GM12864 (cell line): ENCODE data around the gene CPLX1.
"Not testable (repeated sequence)": the region's sequence is repeated elsewhere in the genome, so short reads cannot be mapped to it uniquely, and the experiment has no call there.

Experiments
- DNase-seq: peaks from one replicate; pipeline ENCODE4 v3.0.0-alpha.2; 2011; ENCODE audit warnings: low read depth
- H3K4me3 ChIP-seq: 2 replicates; pipeline ENCODE4 v1.5.1; 2011; ENCODE audit warnings: mild to moderate bottlenecking, low read depth, low read length, control low read depth
- CTCF ChIP-seq: IDR thresholded peaks from 2 replicates; pipeline ENCODE4 v1.5.1; 2011; ENCODE audit warnings: low read depth, mild to moderate bottlenecking, moderate library complexity, low read length, control low read depth, inconsistent platforms; ENCODE audit errors: missing control alignments

Gene CPLX1

GRCh38 chr4:742742-743311 is 83.1 kb downstream of the CPLX1 start:
- peak; percentile 92 for TF ChIP-seq CTCF
- no peak for DNase-seq

GRCh38 chr4:742096-742741 is 83.7 kb downstream of the CPLX1 start:
- TF ChIP-seq CTCF, result no peak
- H3K4me3 ChIP-seq, result no peak overlapping the region
- DNase-seq, result no peak

More at GRCh38 chr4:742742-743311, 83.1 kb downstream of the CPLX1 start:
- no peak overlapping the region for H3K4me3 ChIP-seq

- no peak for DNase-seq
- H3K4me3 ChIP-seq, result no peak overlapping the region
- no peak for TF ChIP-seq CTCF
These were observed 85.2 kb downstream of the CPLX1 start for GRCh38 chr4:740656-741282.

DNA sequence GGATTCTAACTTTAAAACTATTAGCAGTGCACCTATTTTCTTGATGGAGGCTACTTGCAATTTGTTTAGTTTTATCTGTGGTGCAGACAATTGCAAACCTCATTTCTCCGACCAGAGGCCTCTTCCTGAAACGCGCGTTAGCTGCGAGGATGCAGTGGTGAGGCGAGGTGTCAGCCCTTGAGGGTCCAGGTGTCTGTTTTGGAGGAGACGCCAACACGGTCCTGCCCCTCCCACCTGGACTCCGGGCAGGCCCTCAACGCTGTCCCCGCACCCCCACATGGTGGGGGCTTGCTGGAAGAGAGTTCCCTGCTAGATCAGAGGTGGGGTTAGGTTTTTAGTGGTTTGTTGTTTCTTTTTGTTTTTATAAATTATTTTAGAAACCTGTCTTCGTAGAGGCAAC is 85.9 kb downstream of the CPLX1 start:
- DNase-seq, result no peak

DNA sequence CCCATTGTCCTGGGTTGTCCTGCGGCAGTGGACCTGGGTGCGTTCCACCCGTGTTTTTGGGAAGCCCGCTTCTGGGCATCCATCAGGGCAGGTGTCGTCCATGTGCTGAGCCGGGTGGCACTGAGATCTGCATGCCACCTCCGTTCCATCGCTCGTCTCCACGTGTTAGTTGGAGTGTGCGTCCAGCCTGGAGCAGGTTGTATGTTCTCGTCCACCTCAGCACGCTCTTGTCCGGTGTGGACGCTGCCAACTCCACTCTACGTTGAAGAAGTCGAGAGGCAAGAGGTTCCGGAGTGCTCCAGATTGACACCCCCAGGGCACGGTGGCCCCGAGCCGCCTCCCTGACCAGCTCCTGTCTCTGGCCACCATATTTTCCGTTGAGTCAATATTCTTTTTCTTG is 86.4 kb downstream of the CPLX1 start:
- TF ChIP-seq CTCF, result no peak
- H3K4me3 ChIP-seq, result no peak overlapping the region
- DNase-seq, result no peak

More for the DNA sequence above, 85.9 kb downstream of the CPLX1 start:
- no peak for TF ChIP-seq CTCF
- no peak overlapping the region for H3K4me3 ChIP-seq

DNA sequence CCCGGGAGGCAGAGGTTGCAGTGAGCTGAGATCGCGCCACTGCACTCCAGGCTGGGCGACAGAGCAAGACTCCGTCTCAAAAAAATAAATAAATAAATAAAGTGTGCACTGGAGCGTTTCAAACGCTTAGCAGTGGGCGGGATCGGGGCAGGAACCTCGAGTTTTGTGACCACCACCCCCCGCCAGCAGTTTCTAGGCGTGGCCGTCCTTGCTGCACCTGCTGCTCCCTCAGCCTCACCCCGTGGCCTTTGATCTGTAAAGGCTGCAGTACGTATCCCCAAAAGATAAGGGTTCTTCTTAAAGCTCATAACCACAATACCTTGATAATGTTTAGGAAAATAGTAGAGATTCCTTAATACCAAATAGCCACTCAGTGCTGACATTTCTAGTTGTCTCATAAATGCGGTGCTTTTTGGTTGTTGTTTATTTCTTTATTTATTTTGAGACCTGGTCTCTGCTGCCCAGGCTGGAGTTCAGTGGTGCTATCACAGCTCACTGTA is 87.1 kb downstream of the CPLX1 start:
- no peak for TF ChIP-seq CTCF
- DNase-seq, result no peak
- no peak overlapping the region for H3K4me3 ChIP-seq

DNA sequence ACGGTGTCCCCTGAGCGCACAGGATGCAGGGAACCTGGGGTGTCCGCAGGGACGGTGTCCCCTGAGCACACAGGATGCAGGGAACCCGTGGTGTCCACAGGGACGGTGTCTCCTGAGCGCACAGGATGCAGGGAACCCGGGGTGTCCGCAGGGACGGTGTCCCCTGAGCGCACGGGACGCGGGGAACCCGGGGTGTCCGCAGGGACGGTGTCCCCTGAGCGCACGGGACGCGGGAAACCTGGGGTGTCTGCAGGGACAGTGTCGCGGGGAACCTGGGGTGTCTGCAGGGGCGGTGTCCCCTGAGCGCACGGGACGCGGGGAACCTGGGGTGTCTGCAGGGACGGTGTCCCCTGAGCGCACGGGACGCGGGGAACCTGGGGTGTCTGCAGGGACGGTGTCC is 89.4 kb downstream of the CPLX1 start:
- DNase-seq, H3K4me3 ChIP-seq: not testable (repeated sequence)
